MV-4-11 (cell line): Measurements from ENCODE around the gene SNCAIP.

Experiments
- DNase-seq: peaks from one replicate; lab custom pipeline; 2025; lab: John Stamatoyannopoulos, UW

SNCAIP gene

GRCh38 chr5:122311961-122312590, at the start of gene SNCAIP:
SNCAIP (plus strand) TSS chr5:122312237; CDS start chr5:122391135, 78,898 bp downstream.
- no peak for DNase-seq

- no peak for DNase-seq
Measured at GRCh38 chr5:122263352-122264030, 48.5 kb upstream of the SNCAIP start.

- no peak for DNase-seq
Measured at GRCh38 chr5:122264610-122265009, 47.4 kb upstream of the SNCAIP start.

- DNase-seq = no peak
Measured at GRCh38 chr5:122267185-122267584, 44.9 kb upstream of the SNCAIP start.

GRCh38 chr5:122273696-122274095, 38.3 kb upstream of the SNCAIP start:
- no peak for DNase-seq

GRCh38 chr5:122283592-122283991, 28.4 kb upstream of the SNCAIP start:
- no peak for DNase-seq

GRCh38 chr5:122286541-122286940, 25.5 kb upstream of the SNCAIP start:
- no peak for DNase-seq

- DNase-seq = no peak
Measured at GRCh38 chr5:122287101-122287500, 24.9 kb upstream of the SNCAIP start.

- no peak for DNase-seq
Measured at GRCh38 chr5:122291000-122291901, 20.8 kb upstream of the SNCAIP start.

- no peak for DNase-seq
Measured at GRCh38 chr5:122292332-122292731, 19.7 kb upstream of the SNCAIP start.

- peak; percentile 31 for DNase-seq
Measured at GRCh38 chr5:122295138-122295537, 16.9 kb upstream of the SNCAIP start.

GRCh38 chr5:122296871-122297270, 15.2 kb upstream of the SNCAIP start:
- DNase-seq = no peak

- no peak for DNase-seq
Measured at GRCh38 chr5:122297587-122298298, 14.3 kb upstream of the SNCAIP start.

GRCh38 chr5:122300374-122300773, 11.7 kb upstream of the SNCAIP start:
- peak; percentile 52 for DNase-seq

GRCh38 chr5:122301016-122301415, 11.0 kb upstream of the SNCAIP start:
- DNase-seq = no peak

GRCh38 chr5:122304471-122305215, 7.4 kb upstream of the SNCAIP start:
- DNase-seq = no peak

GRCh38 chr5:122306461-122306860, 5.6 kb upstream of the SNCAIP start:
- DNase-seq = no peak

GRCh38 chr5:122310889-122311288, 1.1 kb upstream of the SNCAIP start:
- DNase-seq = no peak

- no peak for DNase-seq
Measured at GRCh38 chr5:122311497-122311960, 508 bp upstream of the SNCAIP start.

- DNase-seq = no peak
Measured at GRCh38 chr5:122312591-122313406, 762 bp downstream of the SNCAIP start.
